Measurements from ENCODE around the gene RHEB. TPM values are rescaled to one million over a fixed set of nuclear protein-coding genes. Genes with fewer than 3 reads are reported as not detected.

RHEB gene
- total RNA-seq, 1 donor from 2014 or later: 143 TPM

DNA sequence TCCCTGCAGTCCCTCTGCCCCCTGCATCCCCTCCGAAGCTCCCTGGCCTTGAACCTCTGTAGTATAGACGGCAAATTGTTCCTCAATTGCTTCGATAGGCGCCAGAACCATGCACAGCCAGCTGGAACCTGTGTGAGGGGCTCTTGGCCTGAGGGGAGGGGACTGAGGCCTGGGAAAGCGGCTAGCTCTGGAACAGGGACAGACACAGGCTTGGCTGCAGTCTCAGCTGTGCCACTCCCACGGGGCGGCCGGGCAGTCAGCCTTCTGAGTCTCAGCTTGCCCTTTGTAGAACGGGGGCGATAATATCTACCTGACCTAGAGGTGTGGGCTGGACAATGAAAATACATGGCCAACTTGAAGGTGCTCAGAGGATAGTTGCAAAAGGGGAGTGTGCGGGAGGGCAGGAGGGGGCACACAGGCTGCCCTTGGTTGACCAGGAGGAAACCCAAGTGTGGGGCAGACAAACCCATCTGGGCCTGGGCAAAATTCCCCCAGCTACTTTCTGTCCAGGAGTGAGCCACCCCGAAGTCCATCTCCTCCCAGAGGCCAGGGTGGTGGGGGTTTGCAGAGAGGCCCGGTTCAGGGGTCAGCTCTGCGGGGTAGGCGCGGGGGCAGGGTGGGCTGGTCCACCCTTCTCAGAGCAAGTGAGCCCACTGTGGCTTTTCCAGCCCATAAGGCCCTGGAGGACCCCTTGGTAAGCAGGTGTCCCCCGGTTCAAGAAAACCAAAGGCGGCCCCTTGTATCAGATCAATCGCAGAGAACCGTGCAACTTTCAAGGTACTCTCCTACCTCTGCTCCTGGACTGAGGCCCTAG lies 84.4 kb downstream of the RHEB start:
- no peak overlapping the region for H3K9ac ChIP-seq (ENCODE audit: low read length)
- no peak overlapping the region for H3K4me3 Mint-ChIP-seq (ENCODE audit: unreplicated experiment)
- H3K27ac Mint-ChIP-seq (ENCODE audit: unreplicated experiment): no peak overlapping the region
- no peak overlapping the region for H3K4me3 ChIP-seq (ENCODE audit: insufficient read depth, low read depth, low read length)
- H3K4me1 ChIP-seq (ENCODE audit: insufficient read depth, low read length): peaks cover 7% of the 10 kb centered on the region
- peaks cover 2% of the 10 kb centered on the region for H3K4me1 Mint-ChIP-seq (ENCODE audit: low read depth, unreplicated experiment)
- H3K36me3 ChIP-seq (ENCODE audit: insufficient read depth, low read length): no peaks in the 10 kb centered on the region
- H3K27ac ChIP-seq (ENCODE audit: low read depth, low read length): no peak overlapping the region
- H3K27me3 ChIP-seq (ENCODE audit: insufficient read depth, low read length): peaks cover 8% of the 10 kb centered on the region
- no peak overlapping the region for H3K4me2 ChIP-seq (ENCODE audit: low read length)
- H3K27me3 Mint-ChIP-seq (ENCODE audit: low read depth, unreplicated experiment): peaks cover 46% of the 10 kb centered on the region
- no peak for FAIRE-seq
- H3K9me3 ChIP-seq (ENCODE audit: insufficient read depth, low read depth, low read length): no peaks in the 10 kb centered on the region
- H3K79me2 ChIP-seq (ENCODE audit: insufficient read depth, low read length): no peaks in the 10 kb centered on the region
- DNase-seq (ENCODE audit: low read depth): no peak
- peaks cover 2% of the 10 kb centered on the region for H3K36me3 Mint-ChIP-seq (ENCODE audit: low read depth, unreplicated experiment)
- no peaks in the 10 kb centered on the region for H4K20me1 ChIP-seq (ENCODE audit: insufficient read depth, low read length)
- TF ChIP-seq EZH2 (IDR thresholded peaks at IDR 0.05; ENCODE audit: insufficient read depth, low read length): no peak
- TF ChIP-seq, protein P1, sequence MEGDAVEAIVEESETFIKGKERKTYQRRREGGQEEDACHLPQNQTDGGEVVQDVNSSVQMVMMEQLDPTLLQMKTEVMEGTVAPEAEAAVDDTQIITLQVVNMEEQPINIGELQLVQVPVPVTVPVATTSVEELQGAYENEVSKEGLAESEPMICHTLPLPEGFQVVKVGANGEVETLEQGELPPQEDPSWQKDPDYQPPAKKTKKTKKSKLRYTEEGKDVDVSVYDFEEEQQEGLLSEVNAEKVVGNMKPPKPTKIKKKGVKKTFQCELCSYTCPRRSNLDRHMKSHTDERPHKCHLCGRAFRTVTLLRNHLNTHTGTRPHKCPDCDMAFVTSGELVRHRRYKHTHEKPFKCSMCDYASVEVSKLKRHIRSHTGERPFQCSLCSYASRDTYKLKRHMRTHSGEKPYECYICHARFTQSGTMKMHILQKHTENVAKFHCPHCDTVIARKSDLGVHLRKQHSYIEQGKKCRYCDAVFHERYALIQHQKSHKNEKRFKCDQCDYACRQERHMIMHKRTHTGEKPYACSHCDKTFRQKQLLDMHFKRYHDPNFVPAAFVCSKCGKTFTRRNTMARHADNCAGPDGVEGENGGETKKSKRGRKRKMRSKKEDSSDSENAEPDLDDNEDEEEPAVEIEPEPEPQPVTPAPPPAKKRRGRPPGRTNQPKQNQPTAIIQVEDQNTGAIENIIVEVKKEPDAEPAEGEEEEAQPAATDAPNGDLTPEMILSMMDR (IDR thresholded peaks at IDR 0.05; ENCODE audit: insufficient read depth, low read depth, low read length): no peak
- peaks cover 3% of the 10 kb centered on the region for H3K9me3 Mint-ChIP-seq (ENCODE audit: unreplicated experiment)
- no peak overlapping the region for H2AFZ ChIP-seq (ENCODE audit: low read depth, low read length)

DNA sequence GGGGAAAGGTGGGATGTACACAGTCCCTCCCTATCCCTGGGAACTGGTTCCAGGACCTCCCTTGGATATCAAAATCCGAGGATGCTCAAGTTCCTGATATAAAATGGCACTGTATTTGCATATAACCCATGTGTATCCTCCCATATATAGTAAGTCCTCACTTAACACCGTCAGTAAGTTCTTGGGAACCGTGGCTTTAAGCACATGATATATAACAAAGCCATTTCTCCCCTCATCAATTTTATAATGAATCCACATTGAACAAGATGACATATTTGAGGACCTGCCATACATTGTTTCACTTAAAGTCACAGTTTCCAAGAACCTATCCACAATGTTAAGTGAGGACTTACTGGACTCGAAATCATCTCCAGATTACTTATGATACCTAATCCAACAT lies 85.1 kb downstream of the RHEB start:
- peaks cover 45% of the 10 kb centered on the region for H3K27me3 Mint-ChIP-seq (ENCODE audit: low read depth, unreplicated experiment)
- H3K4me1 Mint-ChIP-seq (ENCODE audit: low read depth, unreplicated experiment): peaks cover 4% of the 10 kb centered on the region
- no peak overlapping the region for H3K9ac ChIP-seq (ENCODE audit: low read length)
- H2AFZ ChIP-seq (ENCODE audit: low read depth, low read length): no peak overlapping the region
- H3K4me3 ChIP-seq (ENCODE audit: insufficient read depth, low read depth, low read length): no peak overlapping the region
- no peak for DNase-seq (ENCODE audit: low read depth)
- peaks cover 5% of the 10 kb centered on the region for H3K4me1 ChIP-seq (ENCODE audit: insufficient read depth, low read length)
- H3K4me3 Mint-ChIP-seq (ENCODE audit: unreplicated experiment): no peak overlapping the region
- H3K27ac ChIP-seq (ENCODE audit: low read depth, low read length): no peak overlapping the region
- H3K79me2 ChIP-seq (ENCODE audit: insufficient read depth, low read length): no peaks in the 10 kb centered on the region
- peaks cover 2% of the 10 kb centered on the region for H3K36me3 Mint-ChIP-seq (ENCODE audit: low read depth, unreplicated experiment)
- FAIRE-seq: no peak
- H3K27ac Mint-ChIP-seq (ENCODE audit: unreplicated experiment): no peak overlapping the region
- peaks cover 7% of the 10 kb centered on the region for H3K27me3 ChIP-seq (ENCODE audit: insufficient read depth, low read length)
- no peaks in the 10 kb centered on the region for H3K9me3 ChIP-seq (ENCODE audit: insufficient read depth, low read depth, low read length)
- peaks cover 3% of the 10 kb centered on the region for H3K9me3 Mint-ChIP-seq (ENCODE audit: unreplicated experiment)
- H3K36me3 ChIP-seq (ENCODE audit: insufficient read depth, low read length): no peaks in the 10 kb centered on the region
- TF ChIP-seq, protein P1 (IDR thresholded peaks at IDR 0.05; ENCODE audit: insufficient read depth, low read depth, low read length): no peak
- no peak for TF ChIP-seq EZH2 (IDR thresholded peaks at IDR 0.05; ENCODE audit: insufficient read depth, low read length)
- H3K4me2 ChIP-seq (ENCODE audit: low read length): no peak overlapping the region
- H4K20me1 ChIP-seq (ENCODE audit: insufficient read depth, low read length): no peaks in the 10 kb centered on the region

Measured in astrocyte (in vitro differentiated cells and primary cell).